IMR-90 (cell line): ENCODE measurements around the gene NAXE. TPM values are rescaled to one million over a fixed set of nuclear protein-coding genes. Genes with fewer than 3 reads are reported as not detected.
"Not testable (repeated sequence)": the region's sequence is repeated elsewhere in the genome, so short reads cannot be mapped to it uniquely, and the experiment has no call there.

Experiments
- ATAC-seq: fragments of 200-7000 bp; cut with Tn5 transposase; 2 replicates; pipeline ENCODE4 v1.9.1; 2020; ENCODE audit warnings: low read depth, mild to moderate bottlenecking, moderate library complexity
- BruUV-seq: library from RNA; stranded (reverse); fragments of 400-500 nt; replicated peaks from 2 replicates; lab custom pipeline; 2021; lab: Mats Ljungman, UMichigan
- CTCF ChIA-PET: fragments of 300-600 bp; formaldehyde crosslinking; extraction: SDS; loops from one replicate; lab custom pipeline; 2021; ENCODE audit warnings: antibody characterized with exemption; lab: Yijun Ruan, JAX
- POLR2A ChIA-PET: fragments of 300-600 bp; sonication (Branson Sonifier 250); formaldehyde crosslinking; loops from one replicate; lab custom pipeline; 2022; ENCODE audit warnings: antibody characterized with exemption; ENCODE audit not compliant: unreplicated experiment; lab: Charles Lee
- DNase-seq: peaks from one replicate; pipeline ENCODE4 v3.0.0; 2013
- H2AFZ ChIP-seq: replicated peaks from 2 replicates; pipeline ENCODE3; 2013; ENCODE audit warnings: low read length, mild to moderate bottlenecking; ENCODE audit not compliant: poor library complexity
- H2AK5ac ChIP-seq: 2 replicates; pipeline ENCODE4 v1.6.1; 2013; ENCODE audit warnings: low read depth, low read length, inconsistent platforms
- H2AK9ac ChIP-seq: replicated peaks from 2 replicates; pipeline ENCODE3; 2013; ENCODE audit warnings: mild to moderate bottlenecking, low read depth, low read length, moderate library complexity; ENCODE audit not compliant: poor library complexity
- H2BK120ac ChIP-seq: 2 replicates; pipeline ENCODE4 v1.6.1; 2013; ENCODE audit warnings: low read depth, low read length, inconsistent platforms
- H2BK15ac ChIP-seq: 3 replicates; pipeline ENCODE4 v1.6.1; 2013; ENCODE audit warnings: low read depth, low read length, inconsistent platforms
- H2BK20ac ChIP-seq: 2 replicates; pipeline ENCODE4 v1.6.1; 2013; ENCODE audit warnings: low read depth, mild to moderate bottlenecking, inconsistent platforms, low read length, moderate library complexity
- H2BK5ac ChIP-seq: 2 replicates; pipeline ENCODE4 v1.6.1; 2013; ENCODE audit warnings: mild to moderate bottlenecking, low read depth, low read length, inconsistent platforms; ENCODE audit not compliant: poor library complexity, severe bottlenecking
- H3K14ac ChIP-seq: replicated peaks from 2 replicates; pipeline ENCODE4 v1.6.1; 2013; ENCODE audit warnings: low read depth, low read length, inconsistent platforms
- H3K18ac ChIP-seq: 2 replicates; pipeline ENCODE4 v1.6.1; 2013; ENCODE audit warnings: low read depth, low read length, control low read depth
- H3K23ac ChIP-seq: 2 replicates; pipeline ENCODE4 v1.6.1; 2013; ENCODE audit warnings: low read depth, low read length, inconsistent platforms
- H3K27ac ChIP-seq: 2 replicates; pipeline ENCODE4 v1.5.1; 2013; ENCODE audit warnings: mild to moderate bottlenecking, control low read depth, low read length; ENCODE audit not compliant: insufficient read depth
- H3K27me3 ChIP-seq: 2 replicates; pipeline ENCODE4 v1.6.1; 2013; ENCODE audit warnings: low read length; ENCODE audit not compliant: control insufficient read depth, insufficient read depth
- H3K36me3 ChIP-seq: 2 replicates; pipeline ENCODE4 v1.6.1; 2013; ENCODE audit warnings: low read length, mixed read lengths; ENCODE audit not compliant: control insufficient read depth, insufficient read depth
- H3K4ac ChIP-seq: 2 replicates; pipeline ENCODE4 v1.6.1; 2013; ENCODE audit warnings: low read depth, low read length, inconsistent platforms
- H3K4me1 ChIP-seq: 2 replicates; pipeline ENCODE4 v1.6.1; 2013; ENCODE audit warnings: low read length, mixed read lengths; ENCODE audit not compliant: control insufficient read depth, insufficient read depth
- H3K4me2 ChIP-seq: 2 replicates; pipeline ENCODE4 v1.6.1; 2013; ENCODE audit warnings: low read depth, mild to moderate bottlenecking, control low read depth, low read length, moderate library complexity
- H3K4me3 ChIP-seq: 2 replicates; pipeline ENCODE4 v1.5.1; 2013; ENCODE audit warnings: low read depth, mild to moderate bottlenecking, control low read depth, low read length, moderate library complexity; ENCODE audit not compliant: insufficient read depth
- H3K56ac ChIP-seq: 2 replicates; pipeline ENCODE4 v1.6.1; 2013; ENCODE audit warnings: low read length, inconsistent platforms; ENCODE audit not compliant: insufficient read depth; ENCODE audit errors: extremely low read depth
- H3K79me1 ChIP-seq, 2 experiments: 2 replicates each; pipeline ENCODE4 v1.6.1; 2013; ENCODE audit warnings: low read length in 2 of 2, inconsistent platforms in 1 of 2, low read depth in 1 of 2
- H3K9ac ChIP-seq: 2 replicates; pipeline ENCODE4 v1.6.1; 2013; ENCODE audit warnings: low read depth, low read length, control low read depth
- H3K9me1 ChIP-seq: 2 replicates; pipeline ENCODE4 v1.6.1; 2013; ENCODE audit warnings: low read length, inconsistent platforms; ENCODE audit not compliant: insufficient read depth
- H3K9me3 ChIP-seq: 2 replicates; pipeline ENCODE4 v1.6.1; 2013; ENCODE audit warnings: low read length; ENCODE audit not compliant: control insufficient read depth, insufficient read depth
- H4K20me1 ChIP-seq: 2 replicates; pipeline ENCODE4 v1.6.1; 2013; ENCODE audit warnings: low read length, inconsistent platforms; ENCODE audit not compliant: insufficient read depth
- H4K5ac ChIP-seq: 2 replicates; pipeline ENCODE4 v1.6.1; 2013; ENCODE audit warnings: mild to moderate bottlenecking, low read depth, low read length, control low read depth
- H4K8ac ChIP-seq, 2 experiments: 2 replicates each; pipeline ENCODE4 v1.6.1; 2013; ENCODE audit warnings: low read depth in 2 of 2, low read length in 2 of 2, control low read depth in 1 of 2, inconsistent platforms in 1 of 2
- H4K91ac ChIP-seq: 2 replicates; pipeline ENCODE4 v1.6.1; 2013; ENCODE audit warnings: low read depth, low read length, inconsistent platforms; ENCODE audit not compliant: insufficient read depth
- CEBPB ChIP-seq: IDR thresholded peaks from 2 replicates; pipeline ENCODE4 v1.6.1; 2012; ENCODE audit warnings: low read depth, low read length, improper control_type of control experiment
- WGBS, 2 experiments: methylation state at CpG; one replicate each; pipeline versions ENCODE4 v1.1.5 to v1.1.7; 2013; ENCODE audit warnings: missing lambda C conversion rate in 2 of 2; ENCODE audit not compliant: insufficient read length in 1 of 2; ENCODE audit errors: extremely low coverage in 2 of 2; 5-methylcytosine and 5-hydroxymethylcytosine counted together
- dilution Hi-C: fragments of 300-500 bp; cut with HindIII; formaldehyde crosslinking; loops from one replicate; pipeline ENCODE4 v1.14.3; 2018; ENCODE audit warnings: low sequenced_read_pairs; ENCODE audit not compliant: unreplicated experiment
- in situ Hi-C: fragments of 300-500 bp; cut with MboI; formaldehyde crosslinking; loops from 3 replicates; pipeline ENCODE4 v1.14.3; 2019; ENCODE audit warnings: low sequenced_read_pairs, inconsistent platforms, mixed read lengths
- intact Hi-C: fragments of 100-400 bp; cut with micrococcal nuclease; formaldehyde crosslinking; loops from 2 replicates; pipeline ENCODE4 v1.10.0; 2022
- polyA plus RNA-seq, 3 experiments: library from polyadenylated mRNA; depleted of rRNA; stranded (reverse); fragments of >200 nt; gene quantifications; 2 replicates each; pipeline ENCODE4 v1.2.3, GENCODE V29; 2012; ENCODE audit warnings: low replicate concordance in 1 of 3
- total RNA-seq: library from RNA; depleted of rRNA; stranded (reverse); fragments of >200 nt; gene quantifications from 2 replicates; pipeline ENCODE4 v1.2.3, GENCODE V29; 2012

Gene NAXE
- total and polyA plus RNA-seq, 2 of the 4 experiments (the other 2 are of a cell fraction): 61.0 to 74.2 TPM

- H2BK15ac ChIP-seq, H2AK5ac ChIP-seq, H4K8ac ChIP-seq, H3K4me2 ChIP-seq, H2BK120ac ChIP-seq, H3K9me3 ChIP-seq, H3K9me1 ChIP-seq, POLR2A ChIA-PET, H3K27ac ChIP-seq, H3K56ac ChIP-seq, in situ Hi-C loops, H4K5ac ChIP-seq, H3K18ac ChIP-seq, ATAC-seq, H2BK20ac ChIP-seq, H3K14ac ChIP-seq, H3K23ac ChIP-seq, dilution Hi-C loops, H3K9ac ChIP-seq, H4K91ac ChIP-seq, H3K4ac ChIP-seq, H2BK5ac ChIP-seq, H2AFZ ChIP-seq, BruUV-seq, DNase-seq, CTCF ChIA-PET, H3K27me3 ChIP-seq, H4K20me1 ChIP-seq, H3K4me1 ChIP-seq, H3K4me3 ChIP-seq, intact Hi-C loops: not testable (repeated sequence)
- Histone ChIP-seq H3K36me3 (peaks cover 11% of the 10 kb centered on the region), H2AK9ac (peak overlapping the region; percentile 50), H3K79me1 (peaks cover 0 to 22% of the 10 kb centered on the region in 2 experiments; a peak in 3 of 4 replicates)
- WGBS, 2 experiments: 90% methylated on average over 2 of the region's 4 CpGs; no CpG with 5 or more reads in 1 of the 2 experiments
- TF ChIP-seq CEBPB: peak; percentile 60; the same call in 1 of the 2 replicates
Measured at GRCh38 chr1:156552937-156553336, 38.6 kb upstream of the NAXE start.
